Progenitor cell of endocrine pancreas (in vitro differentiated cells): ENCODE data around the gene GSG1L. TPM values are rescaled to one million over a fixed set of nuclear protein-coding genes. Genes with fewer than 3 reads are reported as not detected.

Experiments
- DNase-seq: peaks from one replicate; pipeline ENCODE4 v3.0.0; 2021; ENCODE audit warnings: low spot score; ENCODE audit not compliant: unreplicated experiment
- H3K27ac Mint-ChIP-seq: 2 replicates; pipeline ENCODE4 v1.8.0; 2021; ENCODE audit warnings: mild to moderate bottlenecking, moderate library complexity, mixed read lengths
- H3K27me3 Mint-ChIP-seq: 2 replicates; pipeline ENCODE4 v1.8.0; 2021; ENCODE audit warnings: mixed read lengths
- H3K36me3 Mint-ChIP-seq: 2 replicates; pipeline ENCODE4 v1.8.0; 2022; ENCODE audit warnings: mixed read lengths; ENCODE audit not compliant: insufficient read depth
- H3K4me1 Mint-ChIP-seq: 2 replicates; pipeline ENCODE4 v1.8.0; 2021; ENCODE audit warnings: low read depth, mixed read lengths
- H3K4me3 Mint-ChIP-seq: 2 replicates; pipeline ENCODE4 v1.8.0; 2021; ENCODE audit warnings: low read depth, mild to moderate bottlenecking, moderate library complexity, mixed read lengths
- H3K9me3 Mint-ChIP-seq: 2 replicates; pipeline ENCODE4 v1.8.0; 2021; ENCODE audit warnings: low read depth, mixed read lengths
- total RNA-seq: library from RNA; stranded (reverse); gene quantifications from 2 replicates; pipeline ENCODE4 v1.2.1, GENCODE V29; 2021
- TF ChIP-seq, protein P1 (sequence below): fragments of 200-600 bp; sonication (generic); IDR thresholded peaks from one replicate; pipeline ENCODE4 v1.5.0; 2021; ENCODE audit warnings: antibody characterized with exemption, mild to moderate bottlenecking; ENCODE audit not compliant: unreplicated experiment

The GSG1L gene
- total RNA-seq, 1 donor from 2014 or later: 0.17 TPM

DNA sequence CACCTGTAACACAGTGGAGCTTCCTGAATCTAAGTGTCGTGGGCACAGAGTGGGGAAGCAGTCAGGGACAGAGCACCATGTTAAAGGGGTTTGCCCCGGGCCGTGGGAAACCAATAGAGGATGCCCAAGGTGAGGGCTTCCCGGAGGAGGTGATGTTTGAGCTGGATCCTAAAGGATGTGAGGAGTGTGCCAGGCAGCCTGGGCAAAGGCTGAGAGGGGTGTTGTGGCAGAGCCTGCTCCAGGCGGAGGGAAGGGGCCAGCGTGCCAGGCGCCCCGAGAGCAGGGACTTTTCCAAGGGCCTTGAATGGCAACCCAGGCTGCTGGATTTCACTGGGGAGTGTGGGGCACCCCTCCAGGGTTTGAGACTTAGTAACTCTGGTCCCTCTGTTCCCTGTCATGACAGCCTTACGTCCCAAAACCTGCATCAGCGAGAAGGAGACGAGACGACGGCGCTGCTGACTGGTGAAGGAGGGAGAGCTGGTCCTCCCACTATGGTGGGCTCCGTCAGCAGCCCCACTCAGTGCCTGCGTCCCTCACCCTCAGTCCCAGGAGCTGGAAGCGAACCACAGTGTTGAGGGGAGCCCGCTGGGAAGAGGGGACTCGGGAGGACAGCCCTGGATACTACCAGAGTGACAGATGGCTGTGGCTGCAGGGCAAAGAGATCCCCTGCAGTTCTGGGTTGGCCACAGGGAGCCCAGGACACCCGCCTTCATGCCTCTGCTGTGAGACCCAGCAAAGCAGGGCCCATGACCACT lies 285.2 kb downstream of the GSG1L start:
- H3K4me3 Mint-ChIP-seq: no peak overlapping the region
- H3K27me3 Mint-ChIP-seq: no peaks in the 10 kb centered on the region
- TF ChIP-seq, protein P1, sequence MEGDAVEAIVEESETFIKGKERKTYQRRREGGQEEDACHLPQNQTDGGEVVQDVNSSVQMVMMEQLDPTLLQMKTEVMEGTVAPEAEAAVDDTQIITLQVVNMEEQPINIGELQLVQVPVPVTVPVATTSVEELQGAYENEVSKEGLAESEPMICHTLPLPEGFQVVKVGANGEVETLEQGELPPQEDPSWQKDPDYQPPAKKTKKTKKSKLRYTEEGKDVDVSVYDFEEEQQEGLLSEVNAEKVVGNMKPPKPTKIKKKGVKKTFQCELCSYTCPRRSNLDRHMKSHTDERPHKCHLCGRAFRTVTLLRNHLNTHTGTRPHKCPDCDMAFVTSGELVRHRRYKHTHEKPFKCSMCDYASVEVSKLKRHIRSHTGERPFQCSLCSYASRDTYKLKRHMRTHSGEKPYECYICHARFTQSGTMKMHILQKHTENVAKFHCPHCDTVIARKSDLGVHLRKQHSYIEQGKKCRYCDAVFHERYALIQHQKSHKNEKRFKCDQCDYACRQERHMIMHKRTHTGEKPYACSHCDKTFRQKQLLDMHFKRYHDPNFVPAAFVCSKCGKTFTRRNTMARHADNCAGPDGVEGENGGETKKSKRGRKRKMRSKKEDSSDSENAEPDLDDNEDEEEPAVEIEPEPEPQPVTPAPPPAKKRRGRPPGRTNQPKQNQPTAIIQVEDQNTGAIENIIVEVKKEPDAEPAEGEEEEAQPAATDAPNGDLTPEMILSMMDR: no peak
- H3K36me3 Mint-ChIP-seq: peaks cover 1% of the 10 kb centered on the region
- peaks cover 1% of the 10 kb centered on the region for H3K4me1 Mint-ChIP-seq
- no peak for DNase-seq
- H3K9me3 Mint-ChIP-seq: no peaks in the 10 kb centered on the region
- no peak overlapping the region for H3K27ac Mint-ChIP-seq

DNA sequence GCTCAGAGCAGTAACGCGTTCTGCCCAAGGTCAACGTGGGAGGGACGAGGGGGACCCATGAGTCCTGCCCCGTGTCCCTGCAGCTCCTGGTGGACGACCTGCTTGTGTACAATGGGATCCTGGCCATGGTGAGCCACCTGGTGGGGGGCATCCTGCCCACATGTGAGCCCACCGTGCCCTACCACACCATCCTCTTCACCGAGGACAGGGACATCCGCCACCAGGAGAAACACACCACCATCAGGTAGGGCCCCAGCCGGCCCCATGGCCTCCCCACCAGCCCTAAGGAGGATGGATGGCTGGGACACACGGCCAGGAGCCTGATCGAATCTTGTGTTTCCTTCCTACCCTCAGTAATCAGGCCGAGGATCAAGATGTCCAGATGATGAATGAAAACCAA lies 286.0 kb downstream of the GSG1L start:
- Mint-ChIP-seq H3K4me1 (peaks cover 1% of the 10 kb centered on the region), H3K27me3 (no peaks in the 10 kb centered on the region), H3K36me3 (peaks cover 1% of the 10 kb centered on the region), H3K27ac (no peak overlapping the region), H3K4me3 (no peak overlapping the region), H3K9me3 (no peaks in the 10 kb centered on the region)
- DNase-seq: no peak
- TF ChIP-seq, protein P1: no peak

DNA sequence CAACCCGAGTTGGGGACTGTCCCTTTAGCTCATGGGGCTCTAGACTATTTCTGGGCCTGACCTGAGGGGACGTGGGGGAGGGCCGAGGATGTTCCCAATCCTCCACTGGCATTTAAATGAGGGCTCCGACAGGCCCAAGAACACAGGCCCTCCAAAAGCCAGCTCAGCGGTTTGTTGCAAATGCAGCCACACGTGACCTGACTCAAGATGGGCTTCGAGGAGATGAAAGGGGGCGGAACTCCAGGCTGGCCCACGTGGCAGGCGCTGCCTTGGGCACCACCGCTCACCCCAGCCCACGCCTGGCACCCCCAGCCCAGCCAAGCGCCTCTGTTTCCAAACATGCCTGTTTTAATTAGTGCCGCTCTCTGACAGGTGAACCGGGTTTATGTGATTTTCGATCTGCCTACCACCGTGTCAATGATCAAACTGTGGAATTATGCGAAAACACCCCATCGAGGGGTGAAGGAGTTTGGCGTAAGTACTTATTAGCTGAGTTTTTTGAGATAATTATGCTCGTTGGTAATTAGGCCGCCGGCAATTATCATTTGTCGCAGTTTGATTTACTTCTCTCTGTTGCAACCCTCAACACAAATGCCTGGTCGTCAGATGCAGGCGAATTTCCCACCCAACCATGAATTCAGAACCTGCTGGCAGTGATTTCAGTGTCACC lies 286.8 kb downstream of the GSG1L start:
- no peak for DNase-seq
- H3K4me3 Mint-ChIP-seq: no peak overlapping the region
- TF ChIP-seq, protein P1: no peak
- no peak overlapping the region for H3K27ac Mint-ChIP-seq
- peaks cover 1% of the 10 kb centered on the region for H3K36me3 Mint-ChIP-seq
- H3K27me3 Mint-ChIP-seq: no peaks in the 10 kb centered on the region
- H3K9me3 Mint-ChIP-seq: no peaks in the 10 kb centered on the region
- H3K4me1 Mint-ChIP-seq: peaks cover 1% of the 10 kb centered on the region

DNA sequence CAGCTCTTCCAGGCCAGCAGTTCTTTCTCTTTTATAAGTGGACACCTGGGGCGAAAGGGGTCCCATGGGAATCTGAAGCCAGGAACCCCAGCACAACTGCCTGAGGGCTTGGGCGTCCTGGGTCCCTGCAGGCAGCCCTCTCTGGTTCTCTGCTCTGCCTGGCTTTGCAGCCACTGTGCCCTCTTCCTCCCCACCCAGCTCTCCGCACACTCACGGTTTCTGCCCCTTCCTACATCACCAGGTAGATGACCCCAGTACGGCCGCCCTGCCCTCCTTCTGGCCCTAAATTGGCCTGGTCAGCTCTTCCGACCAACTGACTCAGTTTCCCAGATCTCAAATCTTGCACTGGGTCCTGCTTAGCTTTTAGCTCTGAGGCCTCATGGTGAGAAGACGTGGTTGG lies 288.3 kb downstream of the GSG1L start:
- Mint-ChIP-seq H3K27me3 (no peaks in the 10 kb centered on the region), H3K27ac (no peak overlapping the region), H3K9me3 (no peaks in the 10 kb centered on the region), H3K36me3 (peaks cover 5% of the 10 kb centered on the region), H3K4me1 (peaks cover 1% of the 10 kb centered on the region), H3K4me3 (no peak overlapping the region)
- no peak for DNase-seq
- TF ChIP-seq, protein P1: no peak

DNA sequence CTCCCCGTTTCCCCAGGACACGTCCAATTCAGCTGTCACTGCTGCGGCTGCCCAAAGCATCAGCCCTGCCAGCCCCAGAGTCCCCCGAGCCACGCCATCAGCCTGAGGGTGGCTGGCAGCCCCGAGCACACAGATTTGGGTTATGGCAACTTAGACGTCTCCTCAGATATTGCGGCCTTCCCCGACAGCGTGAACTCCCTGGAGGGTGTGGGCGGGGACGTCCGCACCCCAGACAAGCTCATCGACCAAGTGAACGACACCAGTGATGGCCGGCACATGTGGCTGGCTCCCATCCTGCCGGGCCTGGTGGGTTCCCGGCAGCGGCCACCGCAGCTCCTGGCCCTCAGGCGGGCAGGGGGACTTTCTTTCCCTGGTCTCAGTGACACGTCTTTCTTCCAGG lies 288.7 kb downstream of the GSG1L start:
- H3K9me3 Mint-ChIP-seq: no peaks in the 10 kb centered on the region
- H3K27ac Mint-ChIP-seq: no peak overlapping the region
- no peaks in the 10 kb centered on the region for H3K4me1 Mint-ChIP-seq
- no peaks in the 10 kb centered on the region for H3K27me3 Mint-ChIP-seq
- no peak overlapping the region for H3K4me3 Mint-ChIP-seq
- peaks cover 5% of the 10 kb centered on the region for H3K36me3 Mint-ChIP-seq
- no peak for DNase-seq
- TF ChIP-seq, protein P1: no peak
